Activated T-cell treated with anti-CD3 and anti-CD28 coated beads for 48 hours (primary cell): Measurements from ENCODE around the gene FGB.
A peak's percentile ranks its signal among the peaks of the same experiment; 100 is the strongest.
"Not testable (repeated sequence)": the region's sequence is repeated elsewhere in the genome, so short reads cannot be mapped to it uniquely, and the experiment has no call there.

Experiments used
- DNase-seq: peaks from one replicate; pipeline ENCODE4 v3.0.0-alpha.2; 2020; ENCODE audit warnings: low read depth

Gene FGB

DNA sequence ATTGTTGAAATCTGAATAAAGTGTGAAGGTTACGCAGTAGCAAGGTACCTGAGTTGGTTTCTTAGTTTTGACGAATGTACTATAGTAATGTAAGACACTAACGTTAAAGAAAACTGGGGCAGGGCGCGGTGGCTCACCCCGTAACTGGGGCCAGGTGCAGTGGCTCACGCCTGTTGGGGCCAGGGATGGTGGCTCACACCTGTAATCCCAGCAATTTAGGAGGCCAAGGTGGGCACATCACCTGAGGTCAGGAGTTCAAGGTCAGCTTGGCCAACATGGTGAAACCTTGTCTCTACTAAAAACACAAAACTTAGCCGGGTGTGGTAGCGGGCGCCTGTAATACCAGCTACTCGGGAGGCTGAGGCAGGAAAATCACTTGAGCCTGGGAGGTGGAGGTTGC, 34.5 kb downstream of the FGB start:
- DNase-seq = not testable (repeated sequence)

DNA sequence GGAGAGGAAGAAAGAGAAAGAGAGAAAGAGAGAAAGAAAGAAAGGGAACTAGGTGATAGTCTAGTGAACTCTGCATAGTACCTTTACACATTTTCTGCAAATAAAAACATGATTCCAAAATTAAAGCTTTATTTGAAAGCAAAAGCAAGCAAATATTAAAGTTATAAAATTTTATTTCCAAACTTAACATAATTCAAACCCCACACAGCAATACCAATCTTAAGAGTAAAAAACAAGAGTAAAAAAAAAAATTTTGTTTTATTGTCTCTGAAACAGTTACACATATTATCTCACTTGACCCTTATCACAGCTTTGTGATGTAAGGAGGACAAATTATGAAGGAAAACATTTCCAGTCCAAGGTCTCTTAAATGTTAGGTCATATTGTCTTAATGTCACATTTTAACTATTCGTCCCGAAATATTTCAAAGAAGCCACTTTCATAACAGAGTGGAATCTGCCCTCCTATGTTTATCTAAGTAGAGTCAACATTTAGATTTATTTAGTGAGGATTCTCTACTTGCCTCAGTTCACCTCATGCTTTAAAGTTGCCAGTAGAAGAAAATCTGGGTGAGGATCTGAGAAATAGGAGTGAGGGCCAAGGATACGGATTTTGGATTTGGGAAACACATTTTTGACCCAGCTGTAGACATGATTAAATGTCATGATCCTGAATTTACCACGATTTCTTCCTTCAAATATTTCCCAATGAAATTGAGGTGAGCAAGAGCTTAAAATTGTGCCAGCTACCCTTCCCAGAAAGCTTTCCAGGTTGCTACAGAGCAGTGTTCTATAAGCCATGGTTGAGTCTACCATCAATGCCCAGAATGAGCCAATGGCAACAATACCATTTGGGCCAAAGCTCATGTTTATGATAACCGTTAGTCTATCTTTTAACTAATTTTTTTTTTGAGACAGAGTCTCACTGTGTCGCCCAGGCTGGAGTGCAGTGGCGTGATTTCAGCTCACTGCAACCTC, 35.3 kb downstream of the FGB start:
- DNase-seq = no peak

DNA sequence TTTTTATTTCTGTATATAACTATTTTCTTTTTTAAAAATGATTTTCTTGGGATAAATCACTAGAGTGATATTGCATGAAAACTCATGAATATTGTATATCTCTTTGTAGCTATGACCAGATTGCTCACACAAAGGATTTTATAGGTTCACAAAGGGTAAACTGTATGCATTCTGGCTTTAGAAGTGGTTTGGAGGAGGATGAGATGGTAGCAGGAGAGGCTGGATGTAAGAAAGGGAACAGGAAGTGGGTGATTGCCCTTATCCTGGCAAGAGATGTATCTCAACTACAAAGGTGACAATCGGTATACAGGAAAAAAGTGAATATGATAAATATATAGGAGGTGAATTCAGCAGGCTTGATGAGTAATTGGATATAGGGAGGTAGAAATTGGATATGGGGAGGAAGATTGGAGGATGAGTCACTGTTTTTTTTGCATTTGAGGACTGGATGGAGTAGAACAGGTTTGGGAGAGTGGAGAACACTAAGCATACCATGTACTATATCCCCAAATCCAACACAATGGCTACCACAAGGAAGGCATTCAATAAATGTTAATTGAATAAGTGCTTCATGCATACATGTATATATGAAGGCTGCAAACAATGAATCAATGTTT, 39.7 kb downstream of the FGB start:
- DNase-seq = no peak

DNA sequence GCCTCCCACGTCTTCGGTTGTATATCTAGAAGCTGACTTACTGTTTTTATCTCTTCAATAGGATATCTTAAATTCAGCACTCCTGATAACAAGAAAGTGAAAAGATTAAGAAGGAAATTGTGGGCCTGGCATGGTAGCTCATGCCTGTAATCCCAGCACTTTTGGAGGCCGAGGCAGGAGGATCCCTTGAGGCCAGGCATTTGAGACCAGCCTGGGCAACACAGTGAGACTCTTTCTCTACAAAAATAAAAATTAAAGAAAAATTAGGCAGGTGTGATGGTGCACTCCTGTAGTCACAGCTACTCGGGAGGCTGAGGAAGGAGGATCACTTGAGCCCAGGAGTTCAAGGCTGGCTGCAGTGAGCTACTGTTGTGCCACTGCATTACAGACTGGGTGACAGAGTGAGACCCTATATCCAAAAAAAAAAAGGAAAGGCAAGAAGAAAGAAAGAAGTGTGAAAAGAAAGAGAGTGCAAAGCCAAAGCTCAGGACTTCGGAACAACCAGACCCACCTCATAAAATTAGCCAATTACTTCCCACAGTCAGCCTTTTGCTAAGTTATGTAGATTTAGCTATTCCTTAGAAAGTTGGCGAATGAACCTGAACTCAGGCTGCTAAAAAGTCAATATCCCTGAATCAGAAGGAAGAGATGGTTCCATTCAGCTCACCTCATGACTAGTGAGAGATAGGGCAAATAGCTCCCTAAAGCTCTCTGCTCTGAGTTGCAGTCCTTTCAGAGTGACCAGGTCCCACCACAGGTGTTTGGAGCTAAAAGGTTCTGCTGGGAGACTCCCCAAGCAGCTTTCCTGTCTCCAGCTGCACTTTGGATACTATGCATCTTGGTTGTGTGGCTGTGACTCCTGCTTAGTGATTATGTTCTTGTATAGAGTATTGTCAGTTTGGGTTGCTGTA, 40.5 kb downstream of the FGB start:
- no peak for DNase-seq

DNA sequence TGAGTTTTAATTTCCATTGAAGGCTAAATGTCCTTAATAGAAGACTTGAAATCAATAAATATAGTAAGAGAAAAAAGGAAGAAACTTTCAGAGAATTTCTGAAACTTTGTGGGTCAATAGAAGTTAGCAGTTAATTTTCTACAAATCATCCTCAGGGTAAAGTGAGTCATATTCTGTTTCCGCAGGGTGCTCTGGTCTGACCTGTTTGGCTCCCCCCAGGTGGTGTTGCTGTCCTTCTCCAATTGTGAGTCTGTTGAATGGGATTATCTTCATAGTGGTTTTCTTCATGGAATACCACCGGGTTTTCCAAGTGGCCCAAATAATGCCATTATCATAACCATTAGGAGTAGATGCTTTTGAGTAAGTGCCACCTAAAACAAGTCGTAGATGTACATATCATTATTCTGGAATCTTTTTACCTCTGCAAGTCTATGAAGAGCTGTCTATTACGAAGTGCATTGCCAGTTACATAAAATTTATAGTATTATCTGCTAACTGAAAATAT, 41.9 kb downstream of the FGB start:
- DNase-seq = no peak

DNA sequence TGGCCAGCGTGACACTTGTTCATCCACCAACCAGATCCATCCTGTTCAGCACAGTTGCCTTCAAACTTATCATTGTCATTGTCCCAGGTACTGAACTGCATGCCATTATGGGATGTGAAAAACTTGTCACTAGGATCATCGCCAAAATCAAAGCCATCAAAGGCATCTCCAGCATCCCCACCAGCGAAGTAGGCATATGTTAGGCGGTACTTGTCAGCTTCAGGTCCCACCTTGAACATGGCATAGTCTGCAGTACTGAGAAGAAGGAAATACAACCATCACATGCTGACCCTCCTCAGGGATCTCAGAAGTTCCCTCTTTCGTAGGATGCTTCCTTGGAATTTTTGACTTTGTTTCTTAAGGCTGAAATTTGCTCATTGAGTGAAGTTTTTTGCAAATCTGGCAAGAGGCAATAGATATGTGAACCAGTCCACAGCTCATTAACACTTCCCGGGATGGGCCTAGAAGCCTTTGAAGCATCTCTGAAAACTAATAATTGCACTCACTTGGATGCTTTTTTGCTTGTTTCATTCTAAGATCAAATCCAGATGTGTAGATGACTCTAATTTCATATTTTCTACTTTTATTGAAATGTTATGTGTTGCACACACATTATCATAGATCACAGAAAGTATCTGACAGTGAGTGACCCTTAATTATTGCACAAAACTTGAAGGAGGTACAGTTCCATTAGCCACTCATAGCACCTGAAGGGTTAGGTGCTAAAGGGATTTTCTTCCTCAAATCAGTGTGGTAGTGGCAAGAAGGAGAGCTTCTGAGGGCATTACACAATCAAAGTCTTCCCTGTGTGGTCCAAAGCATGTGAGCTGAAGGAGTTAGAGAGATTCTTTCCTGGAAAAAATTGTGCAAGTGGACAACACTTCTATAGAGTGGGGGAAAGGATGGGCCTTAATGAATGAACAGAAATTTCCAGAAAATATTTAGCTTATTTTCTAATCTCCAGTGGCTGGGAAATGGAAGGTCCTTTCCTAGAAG, 44.2 kb downstream of the FGB start:
- DNase-seq = no peak

DNA sequence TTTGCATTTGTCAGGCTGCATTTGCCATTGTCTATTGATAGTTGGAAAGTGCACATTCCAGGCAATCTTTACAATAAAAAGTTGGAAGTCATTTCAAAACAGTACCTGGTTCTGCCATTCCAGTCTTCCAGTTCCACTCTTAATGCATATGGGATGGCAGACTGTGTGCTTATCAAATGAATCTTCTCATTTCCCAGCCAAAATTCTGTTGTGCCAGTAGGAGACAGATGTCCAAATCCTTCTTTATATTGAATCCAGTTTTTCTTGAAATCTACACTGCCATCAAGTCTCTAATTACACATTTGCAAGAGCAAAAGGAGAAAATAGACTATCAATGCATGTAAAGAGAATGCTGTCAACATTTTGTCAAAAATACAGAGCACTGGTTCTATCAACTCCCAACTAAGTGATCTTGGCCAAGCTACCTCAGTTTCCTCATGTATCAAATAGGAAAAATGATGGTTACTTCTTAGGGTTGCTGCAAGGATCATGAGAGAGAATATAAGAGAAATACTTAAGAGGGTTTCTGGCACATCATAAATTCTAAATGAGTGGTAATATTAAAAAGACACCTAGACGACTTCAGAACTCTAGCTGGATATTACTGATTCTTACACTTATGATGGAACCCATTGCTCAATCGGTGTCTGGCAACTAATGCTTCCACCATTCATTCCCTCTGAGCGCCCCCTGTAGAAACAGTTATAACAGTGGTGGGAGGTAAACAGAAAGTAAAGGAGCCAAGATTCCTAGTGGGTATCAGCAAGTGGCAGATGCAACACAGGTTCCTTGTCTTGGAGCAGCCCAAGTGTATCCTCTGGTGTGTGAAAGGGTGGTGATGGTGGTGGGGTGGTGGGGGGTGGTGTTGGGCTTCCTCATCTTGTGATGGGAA, 45.8 kb downstream of the FGB start:
- no peak for DNase-seq

DNA sequence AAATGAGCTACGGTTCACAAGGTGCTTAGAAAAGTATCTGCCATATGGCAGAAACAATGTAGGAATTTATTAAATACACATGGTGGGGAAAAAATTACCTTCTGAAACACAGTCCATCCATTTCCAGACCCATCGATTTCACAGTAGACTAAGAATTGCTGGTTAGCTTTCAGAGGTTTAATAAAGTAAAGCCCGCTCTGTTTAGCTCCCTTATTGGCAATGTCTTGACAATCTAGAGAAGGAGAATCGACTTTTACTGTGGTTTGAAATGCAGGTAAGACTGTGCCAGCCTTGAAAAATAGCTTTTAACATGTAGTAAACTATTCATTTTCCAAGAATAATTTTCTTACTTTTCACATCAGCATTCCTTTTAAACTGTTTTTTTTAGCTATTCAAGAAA, 46.7 kb downstream of the FGB start:
- no peak for DNase-seq

DNA sequence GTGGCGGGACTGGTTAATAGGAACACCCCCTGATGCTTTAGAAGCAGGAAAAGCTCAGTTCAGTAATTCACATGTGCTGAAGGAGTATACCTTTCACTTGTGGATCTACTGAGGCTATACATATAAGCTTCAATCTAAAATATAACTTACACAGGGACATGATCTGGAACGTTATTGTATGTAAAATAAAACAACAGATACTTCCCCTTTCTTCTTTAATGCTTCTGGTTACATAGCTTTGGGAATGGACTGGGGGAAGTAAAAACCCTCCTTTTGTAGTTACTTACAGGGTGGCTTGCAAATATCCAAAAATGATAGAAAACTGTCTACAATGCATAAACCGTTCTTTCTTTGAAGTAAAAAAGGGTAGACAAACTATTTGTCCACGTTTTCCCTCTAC, 47.8 kb downstream of the FGB start:
- DNase-seq = no peak

DNA sequence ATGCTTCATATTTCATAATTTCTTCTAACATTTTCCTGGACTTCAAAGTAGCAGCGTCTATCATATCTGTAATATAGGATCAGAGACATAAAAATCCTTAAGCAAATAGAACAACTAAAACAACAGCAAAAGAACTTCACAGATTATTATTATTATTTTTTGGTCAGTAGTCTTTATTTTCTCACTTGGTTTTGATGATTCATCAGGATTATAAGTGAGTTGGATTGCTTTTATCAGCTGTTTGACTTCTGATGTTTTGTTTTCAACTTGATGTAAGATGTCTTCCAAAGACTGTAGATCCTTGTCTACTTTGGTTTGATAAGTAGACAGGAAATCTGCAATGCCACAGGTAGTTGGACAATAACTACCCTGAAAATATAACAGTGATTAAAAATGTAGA, 49.0 kb downstream of the FGB start:
- no peak for DNase-seq

DNA sequence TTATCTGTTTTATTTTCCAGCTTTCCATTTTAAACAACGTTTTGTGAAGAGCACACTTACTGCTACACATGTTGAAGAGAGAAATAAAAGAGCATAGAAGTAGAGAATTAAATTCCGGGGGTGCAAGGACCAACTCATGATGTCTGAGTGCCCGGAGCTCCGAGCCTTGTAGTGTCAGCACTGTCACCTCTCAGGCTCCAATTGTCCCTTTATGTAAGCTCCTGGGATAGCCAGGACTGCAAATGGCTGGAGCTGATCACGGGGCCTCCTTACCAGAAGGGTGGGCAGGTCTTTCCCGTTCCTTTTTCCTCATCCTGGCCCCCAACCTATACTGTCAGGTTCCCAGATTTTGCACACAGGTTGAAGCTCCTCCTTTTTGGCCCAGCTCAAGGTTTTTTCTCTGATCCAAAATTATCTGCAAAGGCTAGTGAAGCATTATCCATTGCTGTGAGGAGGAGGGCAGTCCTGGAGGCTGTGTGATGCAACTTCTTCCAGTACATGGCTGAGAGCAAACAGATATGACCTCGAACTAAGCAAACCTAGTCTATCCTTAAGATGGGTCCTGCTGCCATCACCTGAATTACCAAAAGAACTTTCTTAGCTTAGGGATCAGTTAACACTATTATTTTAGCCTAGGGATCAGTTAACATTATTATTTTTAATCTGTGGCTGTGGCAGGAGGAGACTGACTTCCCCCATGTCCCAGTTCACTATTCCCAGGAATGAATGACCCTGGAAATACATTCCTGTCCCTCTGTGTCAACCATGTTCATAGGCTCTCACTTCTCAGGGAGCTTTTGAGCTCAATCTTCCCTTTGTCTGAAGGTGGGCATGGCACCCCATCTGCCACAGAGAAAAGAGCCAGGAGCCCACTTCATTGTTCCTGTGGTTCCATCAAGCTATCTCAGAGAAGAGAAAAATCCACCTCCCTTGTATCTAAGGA, 49.9 kb downstream of the FGB start, which contains the start of gene FGG:
TSS of gene FGG (minus strand) at position 185 of the 943 bp plus-strand sequence. CDS start at position 138, 47 bp downstream.
- DNase-seq = no peak

DNA sequence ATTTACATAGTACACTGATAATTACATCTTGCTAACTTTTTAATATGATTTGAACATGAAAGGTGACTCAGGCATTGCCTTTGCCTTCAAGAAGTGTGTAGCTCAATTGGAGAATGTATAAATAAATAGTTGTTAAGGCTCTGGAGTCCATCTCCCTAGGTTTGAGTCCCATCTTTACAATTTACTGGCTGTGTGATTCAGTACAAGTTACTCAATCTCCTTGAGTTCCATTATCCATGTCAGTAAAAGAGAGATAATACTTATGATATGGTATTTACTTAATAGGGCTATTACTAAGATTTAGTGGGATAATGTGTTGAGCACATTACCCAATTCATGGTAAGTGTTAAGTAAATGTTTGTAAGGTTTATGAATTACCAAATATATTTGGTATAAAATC, 51.5 kb downstream of the FGB start:
- DNase-seq = no peak

DNA sequence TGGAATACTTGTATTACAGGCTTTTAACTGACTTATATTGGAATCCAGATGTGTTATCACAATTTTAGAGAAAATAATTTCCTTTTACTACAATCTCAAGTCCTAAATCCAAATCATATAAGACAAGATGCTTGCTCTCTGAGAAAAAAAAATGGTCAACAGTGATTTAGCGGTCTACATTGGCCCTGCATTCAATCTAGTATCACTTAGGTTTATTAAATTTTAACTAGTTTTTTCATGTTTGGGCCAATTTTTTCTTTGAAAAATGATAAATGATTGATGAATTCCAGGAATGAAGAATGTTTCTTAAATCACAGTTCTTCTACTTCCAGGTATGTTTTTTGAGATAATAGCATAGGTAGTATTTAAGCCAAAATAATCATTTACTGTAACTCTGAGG, 52.4 kb downstream of the FGB start:
- DNase-seq = no peak

DNA sequence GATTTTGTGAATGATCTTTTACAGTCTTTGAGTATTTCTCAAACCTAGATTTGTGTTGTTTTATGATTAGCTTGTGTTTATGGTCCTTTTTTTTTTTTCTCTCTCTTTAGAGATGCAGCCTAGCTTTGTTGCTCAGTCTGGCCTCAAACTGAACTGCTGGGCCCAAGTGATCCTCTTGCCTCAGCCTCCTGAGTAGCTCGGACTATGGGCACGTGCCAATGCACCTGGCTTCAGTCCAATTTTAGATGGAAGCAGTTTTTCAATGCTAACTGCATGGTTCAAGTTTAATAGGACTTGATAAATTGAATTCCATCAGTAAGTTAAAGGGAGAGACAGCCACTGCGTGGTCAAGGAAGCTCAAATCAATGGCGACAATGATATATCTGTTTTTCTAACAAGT, 53.5 kb downstream of the FGB start:
- no peak for DNase-seq

DNA sequence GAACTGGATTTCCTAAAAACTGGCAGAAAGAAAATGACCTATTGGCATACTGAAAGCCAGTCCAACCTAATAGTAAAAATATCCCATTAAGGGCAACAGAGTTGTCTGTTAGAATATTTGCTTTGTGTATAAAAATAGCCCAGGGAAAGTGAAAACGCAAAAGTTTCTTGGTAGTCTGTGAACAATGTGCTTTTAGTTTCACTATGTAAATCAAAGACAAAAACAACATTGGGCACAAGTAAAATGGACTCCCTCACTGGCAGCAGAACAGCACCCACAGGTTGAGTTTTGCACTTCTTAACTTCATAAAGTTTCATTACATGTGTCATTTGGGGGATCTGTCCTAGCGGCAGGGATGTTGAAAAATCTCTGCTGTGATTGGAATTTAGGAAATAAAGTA, 53.9 kb downstream of the FGB start:
- no peak for DNase-seq

DNA sequence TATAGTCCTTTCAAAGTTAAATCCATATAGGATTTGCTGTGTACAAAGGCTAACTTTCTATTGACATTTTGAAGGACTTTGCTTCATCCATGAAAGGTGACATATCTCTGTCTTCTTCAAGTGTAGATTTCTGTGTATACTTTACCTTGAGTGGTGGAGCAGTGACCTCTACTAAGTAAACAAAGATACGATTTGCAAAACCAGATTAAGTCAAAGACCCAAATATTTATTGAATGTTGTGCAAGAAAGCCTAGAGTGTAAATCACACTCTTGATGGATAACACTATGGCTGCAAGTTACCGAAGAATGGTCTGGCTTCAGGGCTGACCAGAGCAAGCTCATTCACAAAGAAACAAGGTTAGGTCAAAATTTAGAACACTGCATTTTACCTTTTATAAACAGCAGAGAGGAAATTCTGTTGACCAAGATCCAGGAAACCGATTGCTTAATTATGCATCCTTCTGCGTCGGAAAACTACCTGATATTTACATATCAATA, 55.1 kb downstream of the FGB start:
- DNase-seq = no peak

DNA sequence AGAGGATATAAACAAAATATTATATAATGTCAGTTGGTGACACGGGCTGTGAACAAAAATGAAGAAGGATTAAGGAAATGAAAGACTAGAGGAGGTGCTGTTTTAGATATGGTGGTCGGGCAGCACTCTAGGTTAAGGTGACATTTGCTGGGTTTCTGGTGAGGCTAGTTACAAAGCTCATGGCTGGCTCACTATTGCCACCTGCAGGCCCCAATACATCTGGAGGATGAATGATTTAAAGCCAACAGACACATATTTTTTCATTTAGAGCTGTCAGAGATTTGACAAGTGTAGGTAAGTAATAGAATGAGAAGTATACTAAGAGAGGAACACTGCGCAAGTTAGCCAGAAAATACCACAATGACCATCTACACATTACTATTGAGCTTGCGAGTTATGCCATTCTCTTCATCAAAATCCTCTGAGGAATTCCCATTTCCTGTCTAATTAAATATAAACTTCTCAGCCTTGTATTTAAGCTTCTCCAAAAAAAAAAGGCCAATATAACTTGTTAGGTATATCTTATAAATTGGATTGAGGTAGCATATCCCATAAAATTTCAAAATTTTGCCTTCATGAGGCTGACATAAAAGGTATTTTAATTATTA, 56.0 kb downstream of the FGB start:
- peak; percentile 27 for DNase-seq

DNA sequence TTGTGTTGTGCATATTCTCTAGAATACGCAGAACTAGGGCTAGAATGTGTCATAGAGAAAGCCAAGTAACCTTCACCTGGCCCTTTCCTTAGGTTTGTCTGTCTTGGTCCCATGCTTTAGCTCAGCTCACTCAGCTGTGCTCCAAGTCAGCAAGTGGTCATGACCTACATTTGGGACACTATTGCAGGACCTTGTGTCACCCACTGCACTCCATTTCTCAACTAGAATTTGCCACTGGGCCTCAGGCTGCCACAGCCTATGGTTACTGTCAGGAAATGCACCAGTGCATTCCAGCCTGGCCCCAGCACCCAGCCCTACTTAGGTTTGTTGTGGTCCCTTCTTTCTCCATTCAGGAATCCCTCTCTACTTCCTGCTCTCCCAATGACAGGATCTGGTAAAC, 57.3 kb downstream of the FGB start:
- no peak for DNase-seq
